ENCODE data around the gene ENOX1. TPM values are rescaled to one million over a fixed set of nuclear protein-coding genes. Genes with fewer than 3 reads are reported as not detected.

Gene ENOX1
- total RNA-seq, 1 donor, result 2.2 TPM

DNA sequence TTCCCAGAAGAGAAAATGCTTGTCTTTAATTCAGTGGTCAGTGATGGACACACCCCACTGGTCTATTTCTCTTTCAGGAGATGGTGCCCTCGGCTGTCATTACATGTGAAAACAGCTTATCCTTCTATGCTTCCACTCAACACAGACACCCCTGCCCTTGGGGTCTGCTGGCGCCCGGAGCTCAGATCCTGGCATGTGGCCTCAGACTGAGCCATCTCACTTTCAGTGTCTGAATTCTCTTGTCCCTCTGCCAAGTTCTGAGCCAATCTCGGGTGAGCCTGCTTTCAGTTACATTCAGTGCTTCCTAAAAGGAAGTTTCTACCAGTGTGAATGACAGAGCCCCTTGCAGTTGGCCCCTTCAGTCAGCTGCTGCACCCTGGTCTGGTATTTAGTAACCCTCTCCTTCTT is 469.8 kb downstream of the ENOX1 start:
- H3K4me3 ChIP-seq (ENCODE audit: low read depth, low read length), result no peak overlapping the region
- TF ChIP-seq CTCF (IDR thresholded peaks at IDR 0.05; ENCODE audit: insufficient read depth, low read depth, low read length), result no peak
- DNase-seq (ENCODE audit: low read depth), result peak; percentile 57

DNA sequence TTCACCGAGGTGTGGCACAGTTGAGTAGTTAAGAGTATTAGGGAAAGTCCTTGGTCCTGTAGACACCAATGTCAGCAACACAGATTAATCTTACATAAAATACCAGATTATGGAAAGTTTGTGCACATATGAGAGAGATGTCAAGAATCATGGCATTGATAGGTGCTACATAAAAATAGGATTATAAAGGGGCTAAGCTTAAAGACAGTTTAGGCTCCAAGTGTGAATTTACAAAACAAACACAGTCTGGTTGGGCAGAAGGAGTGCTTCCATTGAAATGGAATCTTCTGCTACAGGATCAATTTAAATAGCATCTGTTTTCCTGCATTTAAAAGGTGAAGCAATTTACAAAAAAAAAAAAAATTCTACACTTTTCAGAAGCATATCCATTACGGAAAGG is 470.5 kb downstream of the ENOX1 start:
- TF ChIP-seq CTCF (IDR thresholded peaks at IDR 0.05; ENCODE audit: insufficient read depth, low read depth, low read length), result no peak
- no peak overlapping the region for H3K4me3 ChIP-seq (ENCODE audit: low read depth, low read length)

DNA sequence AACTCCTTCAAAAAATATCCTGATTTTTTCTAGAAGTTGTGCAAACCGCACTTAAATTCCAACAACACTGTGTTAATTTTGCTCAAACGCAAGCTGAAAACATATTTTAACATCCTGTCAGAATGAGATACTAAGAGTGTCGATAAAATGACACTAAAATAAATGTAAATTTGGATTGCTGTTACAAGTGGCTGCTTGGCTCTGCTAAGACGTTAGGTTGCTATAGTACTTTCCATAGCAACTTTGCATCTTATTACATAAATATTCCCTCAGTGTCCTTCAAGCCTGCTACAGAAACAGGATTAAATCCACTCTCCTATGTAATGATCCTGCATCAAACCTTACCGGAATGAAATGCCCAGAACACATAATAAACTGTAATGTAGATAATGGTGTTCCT is 471.2 kb downstream of the ENOX1 start:
- no peak overlapping the region for H3K4me3 ChIP-seq (ENCODE audit: low read depth, low read length)
- no peak for TF ChIP-seq CTCF (IDR thresholded peaks at IDR 0.05; ENCODE audit: insufficient read depth, low read depth, low read length)
- no peak for DNase-seq (ENCODE audit: low read depth)

More for the DNA sequence above, 470.5 kb downstream of the ENOX1 start:
- no peak for DNase-seq (ENCODE audit: low read depth)

- no peak overlapping the region for H3K4me3 ChIP-seq (ENCODE audit: low read depth, low read length)
- no peak for DNase-seq (ENCODE audit: low read depth)
- no peak for TF ChIP-seq CTCF (IDR thresholded peaks at IDR 0.05; ENCODE audit: insufficient read depth, low read depth, low read length)
Measured at GRCh38 chr13:43309311-43309710, 477.5 kb downstream of the ENOX1 start.

GRCh38 chr13:43307921-43308433 is 478.8 kb downstream of the ENOX1 start:
- no peak for TF ChIP-seq CTCF (IDR thresholded peaks at IDR 0.05; ENCODE audit: insufficient read depth, low read depth, low read length)
- DNase-seq (ENCODE audit: low read depth), result peak; percentile 97
- no peak overlapping the region for H3K4me3 ChIP-seq (ENCODE audit: low read depth, low read length)

DNA sequence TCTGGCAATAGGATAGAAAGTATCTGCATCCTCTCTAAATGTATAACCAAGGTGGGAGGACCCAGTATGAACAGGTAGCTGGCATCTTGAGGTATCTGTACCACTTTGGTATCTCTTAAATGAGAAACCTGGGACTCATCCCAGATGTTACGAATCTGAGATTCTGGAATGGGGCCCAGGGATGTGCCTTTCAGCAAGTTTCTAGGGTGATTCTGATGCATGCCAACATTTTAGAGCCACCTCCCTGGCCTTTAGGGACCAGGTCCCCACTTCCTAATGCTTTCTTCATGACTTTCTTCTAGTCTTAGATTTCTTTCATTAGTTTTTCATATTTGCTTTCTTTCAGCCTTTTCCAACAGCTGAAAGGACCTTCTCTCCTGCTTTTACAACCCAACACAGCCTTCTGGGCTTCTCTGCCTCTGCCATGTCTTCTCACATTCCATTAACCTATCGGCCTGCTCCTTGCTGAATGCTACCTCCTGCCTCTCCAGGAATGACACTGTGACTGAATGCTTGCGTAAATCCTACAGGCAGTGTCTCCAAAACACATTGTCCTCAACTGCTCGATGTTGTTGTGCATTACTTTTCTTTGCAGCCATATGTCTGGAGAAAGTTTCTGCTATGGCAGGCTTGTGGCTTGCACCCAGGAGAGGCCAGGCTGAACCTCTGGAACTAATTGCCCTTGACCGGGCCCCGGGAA is 479.4 kb downstream of the ENOX1 start:
- no peak overlapping the region for H3K4me3 ChIP-seq (ENCODE audit: low read depth, low read length)
- TF ChIP-seq CTCF (IDR thresholded peaks at IDR 0.05; ENCODE audit: insufficient read depth, low read depth, low read length), result no peak
- no peak for DNase-seq (ENCODE audit: low read depth)

DNA sequence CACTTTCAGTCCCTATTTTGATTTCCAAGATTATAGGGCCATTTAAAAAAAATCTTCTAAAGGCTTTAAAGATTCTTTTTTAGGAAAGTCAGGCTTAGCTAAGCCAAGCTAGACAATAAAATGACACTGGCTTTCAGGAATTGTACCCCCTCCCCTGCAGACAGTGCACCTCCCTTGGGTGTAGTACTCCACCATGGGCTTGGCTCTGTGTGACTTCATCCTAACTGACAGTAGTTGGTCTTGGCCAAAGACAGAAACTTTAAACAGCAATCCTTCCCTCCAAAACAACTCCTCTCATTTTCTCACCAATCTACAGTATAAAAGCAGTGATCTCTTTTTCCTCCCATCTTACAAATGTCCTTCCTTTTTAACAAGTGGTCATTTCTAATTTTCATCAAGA is 480.4 kb downstream of the ENOX1 start:
- no peak overlapping the region for H3K4me3 ChIP-seq (ENCODE audit: low read depth, low read length)
- TF ChIP-seq CTCF (IDR thresholded peaks at IDR 0.05; ENCODE audit: insufficient read depth, low read depth, low read length), result no peak
- no peak for DNase-seq (ENCODE audit: low read depth)
